ENCODE data around the gene PIGR.

DNA sequence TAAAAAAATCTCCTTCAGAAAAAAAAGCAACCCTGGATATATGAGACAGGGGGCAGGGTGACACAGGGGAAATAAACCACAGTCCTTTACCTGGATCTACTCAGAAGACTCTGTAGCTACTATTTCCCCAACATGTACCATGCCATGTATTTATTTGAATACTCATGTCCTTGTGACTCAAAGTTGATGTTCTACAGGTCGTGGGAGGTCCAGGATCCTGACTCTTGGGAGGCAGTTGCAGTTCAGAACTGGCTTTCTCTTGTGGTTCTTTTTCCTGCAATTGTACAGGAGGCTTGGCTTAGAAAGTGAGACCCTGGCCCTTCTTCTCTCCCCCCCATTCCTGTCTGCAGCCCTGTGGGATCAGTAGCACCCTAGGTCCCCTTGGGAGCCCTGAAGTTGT lies 54.9 kb downstream of the PIGR start:
- TF ChIP-seq POLR2A (IDR thresholded peaks at IDR 0.05; ENCODE audit: low read depth, low read length) (no peak), POLR2AphosphoS5 (IDR thresholded peaks at IDR 0.05; ENCODE audit: low read depth, low read length) (no peak)
